Immature natural killer cell (primary cell): ENCODE results near the gene SPATS2L. TPM values are rescaled to one million over a fixed set of nuclear protein-coding genes. Genes with fewer than 3 reads are reported as not detected.

Experiments
- DNase-seq, 3 donors: peaks; one replicate each; pipeline ENCODE4 v3.0.0; 2022; ENCODE audit warnings: mixed read lengths in 1 of 3
- H3K27ac Mint-ChIP-seq, 6 donors: one replicate each; pipeline ENCODE4 v1.8.0; 2020; ENCODE audit warnings: mixed read lengths in 6 of 6, mild to moderate bottlenecking in 5 of 6, inconsistent platforms in 4 of 6, moderate library complexity in 3 of 6
- H3K27me3 Mint-ChIP-seq, 3 donors: one replicate each; pipeline ENCODE4 v1.8.0; 2020 to 2021; ENCODE audit warnings: low read depth in 3 of 3, mild to moderate bottlenecking in 3 of 3, mixed read lengths in 3 of 3, moderate library complexity in 3 of 3, inconsistent platforms in 1 of 3
- H3K36me3 Mint-ChIP-seq, 3 donors: one replicate each; pipeline ENCODE4 v1.8.0; 2020; ENCODE audit warnings: mixed read lengths in 3 of 3, inconsistent platforms in 2 of 3, mild to moderate bottlenecking in 2 of 3
- H3K4me1 Mint-ChIP-seq, 2 donors: one replicate each; pipeline ENCODE4 v1.8.0; 2020; ENCODE audit warnings: inconsistent platforms in 2 of 2, mild to moderate bottlenecking in 2 of 2, mixed read lengths in 2 of 2, moderate library complexity in 1 of 2
- H3K4me3 Mint-ChIP-seq, 5 donors: one replicate each; pipeline ENCODE4 v1.8.0; 2020; ENCODE audit warnings: mild to moderate bottlenecking in 5 of 5, mixed read lengths in 5 of 5, inconsistent platforms in 3 of 5, moderate library complexity in 3 of 5
- H3K9me3 Mint-ChIP-seq, 6 donors: one replicate each; pipeline ENCODE4 v1.8.0; 2020; ENCODE audit warnings: mild to moderate bottlenecking in 6 of 6, mixed read lengths in 6 of 6, inconsistent platforms in 4 of 6, moderate library complexity in 3 of 6
- polyA plus RNA-seq, 3 donors: library from polyadenylated mRNA; unstranded; fragments of 300-500 nt; fragmentation: Illumina TruSeq; gene quantifications; one replicate each; pipeline ENCODE4 v1.2.3, GENCODE V29; 2021

The SPATS2L gene
- polyA plus RNA-seq, 3 donors from 2014 or later: 3.4 to 3.9 TPM; not detected in 1

- Mint-ChIP-seq H3K36me3 (no peaks in the 10 kb centered on the region), H3K4me3 (no peak overlapping the region), H3K27me3 (peaks cover 0 to 5% (median 3%) of the 10 kb centered on the region in 3 donors), H3K27ac (no peak overlapping the region), H3K9me3 (no peaks in the 10 kb centered on the region), H3K4me1 (no peaks in the 10 kb centered on the region)
- no peak for DNase-seq
These were observed 31.0 kb upstream of the SPATS2L start for GRCh38 chr2:200275295-200276013.

- no peak for DNase-seq
- Mint-ChIP-seq H3K27me3 (peaks cover 0 to 5% (median 4%) of the 10 kb centered on the region in 3 donors), H3K27ac (no peak overlapping the region), H3K4me3 (no peak overlapping the region), H3K9me3 (no peaks in the 10 kb centered on the region), H3K36me3 (no peaks in the 10 kb centered on the region), H3K4me1 (no peaks in the 10 kb centered on the region)
These were observed 30.0 kb upstream of the SPATS2L start for GRCh38 chr2:200276472-200276871.

GRCh38 chr2:200278694-200279316 is 27.7 kb upstream of the SPATS2L start:
- no peaks in the 10 kb centered on the region for H3K36me3 Mint-ChIP-seq
- H3K27ac Mint-ChIP-seq: no peak overlapping the region
- H3K4me3 Mint-ChIP-seq: no peak overlapping the region
- DNase-seq: no peak
- H3K27me3 Mint-ChIP-seq: peaks cover 2 to 12% (median 7%) of the 10 kb centered on the region in 3 donors
- no peaks in the 10 kb centered on the region for H3K4me1 Mint-ChIP-seq
- H3K9me3 Mint-ChIP-seq: peaks cover 0 to 2% (median 0%) of the 10 kb centered on the region in 6 donors

- no peak overlapping the region for H3K27ac Mint-ChIP-seq
- H3K4me1 Mint-ChIP-seq: no peaks in the 10 kb centered on the region
- H3K36me3 Mint-ChIP-seq: no peaks in the 10 kb centered on the region
- no peak for DNase-seq
- H3K9me3 Mint-ChIP-seq: peaks cover 0 to 2% (median 0%) of the 10 kb centered on the region in 6 donors
- H3K27me3 Mint-ChIP-seq: peaks cover 2 to 12% (median 8%) of the 10 kb centered on the region in 3 donors
- no peak overlapping the region for H3K4me3 Mint-ChIP-seq
These were observed 26.6 kb upstream of the SPATS2L start for GRCh38 chr2:200279857-200280256.

GRCh38 chr2:200286578-200286977 is 19.9 kb upstream of the SPATS2L start:
- no peak for DNase-seq
- Mint-ChIP-seq H3K27me3 (peaks cover 2 to 11% (median 4%) of the 10 kb centered on the region in 3 donors), H3K4me3 (no peak overlapping the region), H3K9me3 (peaks cover 0 to 2% (median 0%) of the 10 kb centered on the region in 6 donors), H3K36me3 (no peaks in the 10 kb centered on the region), H3K4me1 (no peaks in the 10 kb centered on the region), H3K27ac (no peak overlapping the region)

- no peak for DNase-seq
- H3K27ac Mint-ChIP-seq: no peak overlapping the region
- H3K4me3 Mint-ChIP-seq: no peak overlapping the region
- H3K36me3 Mint-ChIP-seq: no peaks in the 10 kb centered on the region
- H3K9me3 Mint-ChIP-seq: no peaks in the 10 kb centered on the region
- H3K4me1 Mint-ChIP-seq: no peaks in the 10 kb centered on the region
- H3K27me3 Mint-ChIP-seq: peaks cover 0 to 3% (median 1%) of the 10 kb centered on the region in 3 donors
These were observed 17.6 kb upstream of the SPATS2L start for GRCh38 chr2:200288670-200289429.

- peaks cover 0 to 2% (median 0%) of the 10 kb centered on the region in 3 donors for H3K27me3 Mint-ChIP-seq
- no peak overlapping the region for H3K27ac Mint-ChIP-seq
- H3K36me3 Mint-ChIP-seq: no peaks in the 10 kb centered on the region
- DNase-seq: no peak
- H3K4me3 Mint-ChIP-seq: no peak overlapping the region
- no peaks in the 10 kb centered on the region for H3K4me1 Mint-ChIP-seq
- H3K9me3 Mint-ChIP-seq: no peaks in the 10 kb centered on the region
These were observed 10.4 kb upstream of the SPATS2L start for GRCh38 chr2:200296118-200296517.

GRCh38 chr2:200297100-200297499 is 9.4 kb upstream of the SPATS2L start:
- Mint-ChIP-seq H3K27ac (no peak overlapping the region), H3K36me3 (no peaks in the 10 kb centered on the region), H3K4me1 (no peaks in the 10 kb centered on the region), H3K27me3 (peaks cover 0 to 4% (median 0%) of the 10 kb centered on the region in 3 donors), H3K9me3 (no peaks in the 10 kb centered on the region), H3K4me3 (no peak overlapping the region)
- DNase-seq: no peak

GRCh38 chr2:200297989-200298388 is 8.5 kb upstream of the SPATS2L start:
- H3K4me1 Mint-ChIP-seq: no peaks in the 10 kb centered on the region
- no peaks in the 10 kb centered on the region for H3K36me3 Mint-ChIP-seq
- peaks cover 0 to 4% (median under 1%) of the 10 kb centered on the region in 3 donors for H3K27me3 Mint-ChIP-seq
- H3K27ac Mint-ChIP-seq: no peak overlapping the region
- no peak for DNase-seq
- H3K9me3 Mint-ChIP-seq: no peaks in the 10 kb centered on the region
- H3K4me3 Mint-ChIP-seq: no peak overlapping the region

GRCh38 chr2:200298816-200299215 is 7.7 kb upstream of the SPATS2L start:
- Mint-ChIP-seq H3K27me3 (peaks cover 0 to 4% (median 1%) of the 10 kb centered on the region in 3 donors), H3K36me3 (no peaks in the 10 kb centered on the region), H3K27ac (no peak overlapping the region), H3K4me3 (no peak overlapping the region), H3K9me3 (no peaks in the 10 kb centered on the region), H3K4me1 (no peaks in the 10 kb centered on the region)
- DNase-seq: no peak

- H3K4me1 Mint-ChIP-seq: no peaks in the 10 kb centered on the region
- no peak overlapping the region for H3K27ac Mint-ChIP-seq
- H3K9me3 Mint-ChIP-seq: no peaks in the 10 kb centered on the region
- no peak overlapping the region for H3K4me3 Mint-ChIP-seq
- H3K36me3 Mint-ChIP-seq: no peaks in the 10 kb centered on the region
- DNase-seq: no peak
- H3K27me3 Mint-ChIP-seq: peaks cover 0 to 4% (median 1%) of the 10 kb centered on the region in 3 donors
These were observed 6.4 kb upstream of the SPATS2L start for GRCh38 chr2:200300065-200300464.

- Mint-ChIP-seq H3K36me3 (no peaks in the 10 kb centered on the region), H3K4me3 (no peak overlapping the region), H3K27me3 (peaks cover under 1 to 5% (median 2%) of the 10 kb centered on the region in 3 donors), H3K9me3 (no peaks in the 10 kb centered on the region), H3K4me1 (peaks cover 3% of the 10 kb centered on the region in 2 donors), H3K27ac (no peak overlapping the region)
- DNase-seq: no peak
These were observed 5.7 kb upstream of the SPATS2L start for GRCh38 chr2:200300638-200301314.

GRCh38 chr2:200301953-200302858 is 4.3 kb upstream of the SPATS2L start:
- no peak overlapping the region for H3K27ac Mint-ChIP-seq
- peaks cover 9 to 10% of the 10 kb centered on the region in 2 donors for H3K4me1 Mint-ChIP-seq

More at GRCh38 chr2:200301953-200302858, 4.3 kb upstream of the SPATS2L start:
- Mint-ChIP-seq H3K9me3 (no peaks in the 10 kb centered on the region), H3K36me3 (no peaks in the 10 kb centered on the region), H3K4me3 (no peak overlapping the region), H3K27me3 (peaks cover 5 to 10% (median 6%) of the 10 kb centered on the region in 3 donors)
- DNase-seq: no peak
